Measurements from ENCODE around the gene DEGS2.

The DEGS2 gene

DNA sequence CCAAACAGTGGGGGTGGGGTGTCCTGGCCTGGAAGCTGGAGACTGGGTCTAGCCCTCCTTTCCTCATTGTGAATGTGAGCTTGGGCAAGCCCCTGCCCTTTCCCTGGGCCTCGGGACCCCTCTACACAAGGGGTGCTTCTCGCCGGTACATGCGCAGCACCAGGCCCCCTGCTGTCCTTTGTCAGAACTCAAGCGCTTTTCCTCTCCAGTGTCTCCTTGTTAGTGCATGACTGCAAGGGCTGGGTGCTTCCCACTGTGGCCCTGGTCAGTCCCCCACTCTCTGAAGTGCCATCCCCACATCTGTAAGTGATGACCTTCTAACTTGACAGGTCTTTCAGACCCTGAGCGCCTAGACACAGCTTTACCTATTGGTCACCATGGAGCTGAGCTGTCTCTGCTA lies 44.2 kb downstream of the DEGS2 start:
- POLR2A ChIA-PET, result interaction anchor here (0.7 kb wide), 1 partner anchor 144 kb away, joined by 3 read pairs; no protein-coding TSS in a partner anchor
- CTCF ChIA-PET, result no interaction called here
- TF ChIP-seq L3MBTL2 (conservative IDR thresholded peaks at IDR 0.05) (no peak), CTBP1 (IDR thresholded peaks at IDR 0.05; ENCODE audit: borderline replicate concordance) (no peak)
- no peak for DNase-seq (ENCODE audit: extremely low spot score)

DNA sequence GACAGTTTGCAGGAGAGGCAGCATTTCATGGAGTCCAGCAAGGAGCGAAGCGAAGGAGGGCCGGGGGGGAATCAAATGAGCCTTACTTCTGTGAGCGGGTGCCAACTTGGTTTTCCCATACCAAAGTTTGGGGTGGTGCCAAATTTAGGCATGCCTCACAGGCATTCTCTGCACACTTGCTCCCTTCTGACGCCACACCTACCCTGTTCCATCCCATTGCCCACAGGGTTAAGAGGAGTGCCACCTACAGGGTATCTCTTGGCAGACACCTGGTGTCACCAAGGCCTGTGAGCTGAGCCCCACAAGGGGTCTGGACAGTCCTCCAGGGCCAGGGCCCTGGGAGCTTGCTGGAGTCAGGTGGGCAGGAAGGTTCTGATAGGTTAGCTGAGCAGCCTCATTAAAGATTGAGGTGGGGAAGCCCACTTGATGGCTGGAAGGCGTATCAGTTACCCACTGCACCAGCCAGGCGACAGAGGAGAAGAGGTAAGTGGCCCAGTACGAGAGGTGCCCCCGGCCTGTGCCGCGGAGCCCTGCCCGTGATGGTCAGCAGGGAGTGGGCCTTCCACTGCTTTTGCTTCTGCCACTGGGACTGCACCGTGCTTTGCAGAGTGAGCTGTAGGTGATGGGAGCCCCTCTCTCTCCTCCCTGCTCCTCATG lies 45.2 kb downstream of the DEGS2 start:
- POLR2A ChIA-PET, result no interaction called here
- TF ChIP-seq HDGF (IDR thresholded peaks at IDR 0.05; ENCODE audit: borderline replicate concordance) (no peak), FOXK2 (IDR thresholded peaks at IDR 0.05) (no peak), FOXM1 (IDR thresholded peaks at IDR 0.05; ENCODE audit: borderline replicate concordance) (no peak), FOXA1 (IDR thresholded peaks at IDR 0.05) (no peak), LEF1 (IDR thresholded peaks at IDR 0.05; ENCODE audit: borderline replicate concordance) (no peak), SUZ12 (IDR thresholded peaks at IDR 0.05) (no peak), ELF4 (IDR thresholded peaks at IDR 0.05) (no peak), L3MBTL2 (conservative IDR thresholded peaks at IDR 0.05) (no peak), ZNF384 (IDR thresholded peaks at IDR 0.05) (no peak), NFRKB (IDR thresholded peaks at IDR 0.05) (no peak), SP1 (IDR thresholded peaks at IDR 0.05) (no peak), ARNT (IDR thresholded peaks at IDR 0.05) (no peak), TARDBP (IDR thresholded peaks at IDR 0.05) (no peak), CTBP1 (IDR thresholded peaks at IDR 0.05; ENCODE audit: borderline replicate concordance) (no peak), BHLHE40 (IDR thresholded peaks at IDR 0.05; ENCODE audit: borderline replicate concordance) (no peak)
- TF ChIP-seq, protein P1, sequence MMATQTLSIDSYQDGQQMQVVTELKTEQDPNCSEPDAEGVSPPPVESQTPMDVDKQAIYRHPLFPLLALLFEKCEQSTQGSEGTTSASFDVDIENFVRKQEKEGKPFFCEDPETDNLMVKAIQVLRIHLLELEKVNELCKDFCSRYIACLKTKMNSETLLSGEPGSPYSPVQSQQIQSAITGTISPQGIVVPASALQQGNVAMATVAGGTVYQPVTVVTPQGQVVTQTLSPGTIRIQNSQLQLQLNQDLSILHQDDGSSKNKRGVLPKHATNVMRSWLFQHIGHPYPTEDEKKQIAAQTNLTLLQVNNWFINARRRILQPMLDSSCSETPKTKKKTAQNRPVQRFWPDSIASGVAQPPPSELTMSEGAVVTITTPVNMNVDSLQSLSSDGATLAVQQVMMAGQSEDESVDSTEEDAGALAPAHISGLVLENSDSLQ (IDR thresholded peaks at IDR 0.05), result no peak
- CTCF ChIA-PET, result no interaction called here
- DNase-seq (ENCODE audit: extremely low spot score), result no peak

- TF ChIP-seq SP1 (IDR thresholded peaks at IDR 0.05) (no peak), FOXA1 (IDR thresholded peaks at IDR 0.05) (no peak), SUZ12 (IDR thresholded peaks at IDR 0.05) (no peak), BHLHE40 (IDR thresholded peaks at IDR 0.05; ENCODE audit: borderline replicate concordance) (no peak), HDGF (IDR thresholded peaks at IDR 0.05; ENCODE audit: borderline replicate concordance) (no peak), LEF1 (IDR thresholded peaks at IDR 0.05; ENCODE audit: borderline replicate concordance) (no peak), ZNF384 (IDR thresholded peaks at IDR 0.05) (no peak), L3MBTL2 (conservative IDR thresholded peaks at IDR 0.05) (no peak), NFRKB (IDR thresholded peaks at IDR 0.05) (no peak), TARDBP (IDR thresholded peaks at IDR 0.05) (no peak), CTBP1 (IDR thresholded peaks at IDR 0.05; ENCODE audit: borderline replicate concordance) (no peak), ARNT (IDR thresholded peaks at IDR 0.05) (no peak), FOXK2 (IDR thresholded peaks at IDR 0.05) (no peak), ELF4 (IDR thresholded peaks at IDR 0.05) (no peak), FOXM1 (IDR thresholded peaks at IDR 0.05; ENCODE audit: borderline replicate concordance) (no peak)
- TF ChIP-seq, protein P1 (IDR thresholded peaks at IDR 0.05), result no peak
- POLR2A ChIA-PET, result no interaction called here
- no peak for DNase-seq (ENCODE audit: extremely low spot score)
- CTCF ChIA-PET, result no interaction called here
Measured at GRCh38 chr14:100111931-100112704, 47.3 kb downstream of the DEGS2 start.

DNA sequence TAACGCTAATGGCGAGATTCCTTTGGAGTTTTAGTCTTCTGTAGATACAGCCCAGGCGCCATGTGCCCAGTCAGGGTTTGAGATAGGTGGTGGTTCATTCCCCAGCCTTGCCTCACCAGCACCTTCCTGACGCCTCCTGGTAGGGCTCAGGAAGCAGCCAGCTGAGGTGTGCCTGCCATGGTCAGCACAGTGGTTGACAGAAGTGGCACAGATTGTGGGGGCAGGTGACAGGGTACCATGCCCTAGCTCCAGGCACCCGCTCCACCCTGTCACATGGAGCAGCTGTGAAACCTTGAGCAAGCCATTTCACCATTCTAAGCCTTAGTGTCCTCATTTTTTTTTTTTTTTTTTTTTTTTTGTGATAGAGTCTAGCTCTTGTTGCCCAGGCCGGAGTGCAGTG lies 48.6 kb downstream of the DEGS2 start:
- POLR2A ChIA-PET, result no interaction called here
- no peak for DNase-seq (ENCODE audit: extremely low spot score)
- TF ChIP-seq LEF1 (IDR thresholded peaks at IDR 0.05; ENCODE audit: borderline replicate concordance) (no peak), FOXA1 (IDR thresholded peaks at IDR 0.05) (no peak)
- CTCF ChIA-PET, result interaction anchor here (0.9 to 1.4 kb wide), 2 partner anchors 54 to 127 kb away, joined by 4 read pairs; no protein-coding TSS in a partner anchor

GRCh38 chr14:100109594-100109955 lies 49.9 kb downstream of the DEGS2 start:
- ChIA-PET POLR2A (no interaction called here), CTCF (interaction anchor here (2.5 kb wide), 1 partner anchor 127 kb away, joined by 17 read pairs; no protein-coding TSS in a partner anchor)
- TF ChIP-seq ARNT (IDR thresholded peaks at IDR 0.05) (no peak), ELF4 (IDR thresholded peaks at IDR 0.05) (no peak), LEF1 (IDR thresholded peaks at IDR 0.05; ENCODE audit: borderline replicate concordance) (no peak), L3MBTL2 (conservative IDR thresholded peaks at IDR 0.05) (no peak)
- TF ChIP-seq, protein P1 (IDR thresholded peaks at IDR 0.05), result no peak
- DNase-seq (ENCODE audit: extremely low spot score), result no peak

GRCh38 chr14:100108840-100109593 lies 50.4 kb downstream of the DEGS2 start:
- TF ChIP-seq FOXM1 (IDR thresholded peaks at IDR 0.05; ENCODE audit: borderline replicate concordance) (no peak), ZNF384 (IDR thresholded peaks at IDR 0.05) (no peak), L3MBTL2 (conservative IDR thresholded peaks at IDR 0.05) (no peak), LEF1 (IDR thresholded peaks at IDR 0.05; ENCODE audit: borderline replicate concordance) (no peak)
- ChIA-PET POLR2A (no interaction called here), CTCF (interaction anchor here (1.1 to 2.5 kb wide), 6 partner anchors 9 to 126 kb away, joined by 3 to 17 read pairs (median 4); no protein-coding TSS in a partner anchor)
- DNase-seq (ENCODE audit: extremely low spot score), result no peak

All from HEK293T (cell line).